Vagina (tissue), 2 donors: Measurements from ENCODE around the gene CFTR. TPM values are rescaled to one million over a fixed set of nuclear protein-coding genes. Genes with fewer than 3 reads are reported as not detected.
A peak's percentile ranks its signal among the peaks of the same experiment; 100 is the strongest.
"Not testable (repeated sequence)": the region's sequence is repeated elsewhere in the genome, so short reads cannot be mapped to it uniquely, and the experiment has no call there.

ENCODE experiments used
- DNase-seq, 2 donors: peaks; one replicate each; pipeline ENCODE4 v3.0.0-alpha.2; 2017; ENCODE audit errors: extremely low spot score in 2 of 2
- H3K27ac ChIP-seq: fragments of 200-600 bp; sonication (generic); one replicate; pipeline ENCODE4 v1.5.1; 2019
- H3K27me3 ChIP-seq: fragments of 200-600 bp; sonication (generic); one replicate; pipeline ENCODE4 v1.5.1; 2019
- H3K36me3 ChIP-seq, 2 donors: fragments of 200-600 bp; sonication (generic); one replicate each; pipeline ENCODE4 v1.5.1; 2017 to 2019
- H3K4me1 ChIP-seq: fragments of 200-600 bp; sonication (generic); one replicate; pipeline ENCODE4 v1.5.1; 2019
- H3K4me3 ChIP-seq, 2 donors: fragments of 200-600 bp; sonication (generic); 1 replicate in 1 of 2; 2 replicates in 1 of 2; pipeline ENCODE4 v1.5.1; 2016 to 2019
- H3K9me3 ChIP-seq: fragments of 200-600 bp; sonication (generic); one replicate; pipeline ENCODE4 v1.5.1; 2019
- CTCF ChIP-seq, 3 experiments: fragments of 450-650 bp in 2 of 3; fragments of 200-600 bp in 1 of 3; sonication (generic) in 1 of 3; IDR thresholded peaks; one replicate each; pipeline ENCODE4 v1.5.1; 2017 to 2019; ENCODE audit warnings: antibody characterized with exemption in 3 of 3, mild to moderate bottlenecking in 2 of 3, moderate library complexity in 2 of 3
- POLR2A ChIP-seq, 2 donors: fragments of 450-650 bp; IDR thresholded peaks; one replicate each; pipeline ENCODE4 v1.6.1; 2017; ENCODE audit warnings: antibody characterized with exemption in 2 of 2, mild to moderate bottlenecking in 2 of 2, moderate library complexity in 2 of 2
- POLR2AphosphoS5 ChIP-seq, 2 donors: sonication (generic); formaldehyde crosslinking; IDR thresholded peaks; one replicate each; pipeline ENCODE4 v1.9.0; 2017; ENCODE audit warnings: antibody characterized with exemption in 2 of 2, mild to moderate bottlenecking in 2 of 2, low read depth in 1 of 2; ENCODE audit not compliant: insufficient read depth in 1 of 2
- intact Hi-C: fragments of 100-400 bp; cut with DNase I; formaldehyde crosslinking; loops from one replicate; pipeline ENCODE4 v1.15.1; 2023
- total RNA-seq: library from RNA; depleted of rRNA; stranded (reverse); fragments of >200 nt; gene quantifications from one replicate; pipeline ENCODE4 v1.2.3, GENCODE V29; 2016

Gene CFTR
- total RNA-seq, 1 donor from 2014 or later: not detected

GRCh38 chr7:117446220-117446815, 33.5 kb upstream of the CFTR start:
- H3K9me3 ChIP-seq: no peaks in the 10 kb centered on the region
- no peak for DNase-seq
- intact Hi-C loops: no loop called here
- H3K36me3 ChIP-seq: no peaks in the 10 kb centered on the region
- no peak overlapping the region for H3K27ac ChIP-seq
- TF ChIP-seq POLR2A (IDR thresholded peaks at IDR 0.05): no peak
- no peak for TF ChIP-seq CTCF (IDR thresholded peaks at IDR 0.05)
- TF ChIP-seq POLR2AphosphoS5 (IDR thresholded peaks at IDR 0.05; ENCODE audit: insufficient read depth in 1 of 2, low read depth in 1 of 2): no peak
- H3K27me3 ChIP-seq: no peaks in the 10 kb centered on the region
- H3K4me3 ChIP-seq: no peak overlapping the region
- no peaks in the 10 kb centered on the region for H3K4me1 ChIP-seq

GRCh38 chr7:117448655-117449054, 31.2 kb upstream of the CFTR start:
- no peaks in the 10 kb centered on the region for H3K9me3 ChIP-seq
- H3K36me3 ChIP-seq: no peaks in the 10 kb centered on the region
- intact Hi-C loops: no loop called here
- no peak overlapping the region for H3K27ac ChIP-seq
- no peak for TF ChIP-seq POLR2AphosphoS5 (IDR thresholded peaks at IDR 0.05; ENCODE audit: insufficient read depth in 1 of 2, low read depth in 1 of 2)
- TF ChIP-seq CTCF (IDR thresholded peaks at IDR 0.05): no peak
- no peak for TF ChIP-seq POLR2A (IDR thresholded peaks at IDR 0.05)
- H3K4me3 ChIP-seq: no peak overlapping the region
- no peaks in the 10 kb centered on the region for H3K27me3 ChIP-seq
- DNase-seq: no peak
- H3K4me1 ChIP-seq: no peaks in the 10 kb centered on the region

GRCh38 chr7:117458977-117459583, 20.7 kb upstream of the CFTR start:
- no peaks in the 10 kb centered on the region for H3K36me3 ChIP-seq
- intact Hi-C loops: no loop called here
- DNase-seq: no peak
- no peak overlapping the region for H3K27ac ChIP-seq
- no peaks in the 10 kb centered on the region for H3K27me3 ChIP-seq
- TF ChIP-seq POLR2AphosphoS5 (IDR thresholded peaks at IDR 0.05; ENCODE audit: insufficient read depth in 1 of 2, low read depth in 1 of 2): no peak
- TF ChIP-seq POLR2A (IDR thresholded peaks at IDR 0.05): no peak
- peak in 2 of 3 experiments; percentile 45 to 52 for TF ChIP-seq CTCF (IDR thresholded peaks at IDR 0.05)
- no peak overlapping the region for H3K4me3 ChIP-seq
- H3K4me1 ChIP-seq: no peaks in the 10 kb centered on the region
- H3K9me3 ChIP-seq: no peaks in the 10 kb centered on the region

- DNase-seq: no peak
- TF ChIP-seq POLR2AphosphoS5 (IDR thresholded peaks at IDR 0.05; ENCODE audit: insufficient read depth in 1 of 2, low read depth in 1 of 2): no peak
- no peak for TF ChIP-seq CTCF (IDR thresholded peaks at IDR 0.05)
- TF ChIP-seq POLR2A (IDR thresholded peaks at IDR 0.05): no peak
- Histone ChIP-seq H3K4me3 (no peak overlapping the region), H3K36me3 (no peaks in the 10 kb centered on the region), H3K27ac (no peak overlapping the region), H3K9me3 (no peaks in the 10 kb centered on the region), H3K4me1 (no peaks in the 10 kb centered on the region), H3K27me3 (no peaks in the 10 kb centered on the region)
- intact Hi-C loops: no loop called here
Observed at GRCh38 chr7:117459735-117460134, 20.1 kb upstream of the CFTR start.

GRCh38 chr7:117460815-117461214, 19.0 kb upstream of the CFTR start:
- intact Hi-C loops, H3K27ac ChIP-seq: not testable (repeated sequence)

More at GRCh38 chr7:117460815-117461214, 19.0 kb upstream of the CFTR start:
- H3K9me3 ChIP-seq, H3K4me1 ChIP-seq, H3K4me3 ChIP-seq, H3K36me3 ChIP-seq, DNase-seq, H3K27me3 ChIP-seq: not testable (repeated sequence)
